Kidney epithelial cell (primary cell): ENCODE measurements around the gene GSTA1. TPM values are rescaled to one million over a fixed set of nuclear protein-coding genes. Genes with fewer than 3 reads are reported as not detected.
"Not testable (repeated sequence)": the region's sequence is repeated elsewhere in the genome, so short reads cannot be mapped to it uniquely, and the experiment has no call there.

Experiments used
- DNase-seq: peaks from one replicate; pipeline ENCODE4 v3.0.0-alpha.2; 2010; ENCODE audit warnings: low read depth
- H3K27me3 ChIP-seq: 2 replicates; pipeline ENCODE4 v1.6.0; 2011; ENCODE audit warnings: low read length; ENCODE audit not compliant: control insufficient read depth, insufficient read depth
- H3K36me3 ChIP-seq: 2 replicates; pipeline ENCODE4 v1.5.1; 2011; ENCODE audit warnings: low read length; ENCODE audit not compliant: control insufficient read depth, insufficient read depth
- H3K4me3 ChIP-seq: 2 replicates; pipeline ENCODE4 v1.5.1; 2011; ENCODE audit warnings: low read depth, mild to moderate bottlenecking, control low read depth, low read length
- total RNA-seq: library from RNA; depleted of rRNA; stranded (reverse); fragments of >200 nt; gene quantifications from 2 replicates; pipeline ENCODE4 v1.2.3, GENCODE V29; 2015
- TF ChIP-seq, protein P1 (sequence below): IDR thresholded peaks from 2 replicates; pipeline ENCODE4 v1.5.1; 2011; ENCODE audit warnings: mild to moderate bottlenecking, moderate library complexity, low read length, control low read depth, inconsistent platforms; ENCODE audit not compliant: insufficient read depth, poor library complexity, severe bottlenecking

Gene GSTA1
- total RNA-seq, 1 donor from 2014 or later = not detected

DNA sequence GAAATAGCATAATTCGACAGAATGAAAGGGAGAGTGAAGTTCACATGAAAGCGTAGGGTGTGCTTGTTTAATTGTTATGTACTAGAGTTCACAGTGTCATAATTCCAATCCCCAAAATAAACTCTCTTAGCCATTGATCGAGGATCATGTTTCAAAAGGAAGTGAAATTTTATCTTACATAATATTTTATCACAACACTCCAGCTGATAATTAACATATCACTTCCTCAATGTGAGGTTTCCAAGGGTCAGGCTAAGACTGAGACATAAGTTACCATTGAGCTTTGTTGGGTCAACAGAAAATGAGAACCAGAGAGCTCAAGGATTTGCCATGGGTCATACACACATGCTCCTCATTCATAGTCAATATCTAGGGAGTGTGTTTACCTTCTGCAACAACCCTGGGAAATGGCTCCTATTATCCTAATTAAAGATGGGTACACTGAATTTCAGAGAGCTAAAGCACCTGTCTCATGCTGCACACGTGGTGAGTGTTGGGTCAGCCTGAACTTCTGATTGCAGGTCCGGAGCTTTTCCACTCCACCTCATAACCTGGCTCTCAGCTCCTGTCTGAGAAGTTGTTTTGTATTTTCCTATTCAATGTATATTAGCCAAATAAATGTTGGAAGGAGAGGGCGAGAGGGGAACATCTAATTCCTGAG is 43.4 kb downstream of the GSTA1 start:
- H3K4me3 ChIP-seq = no peak overlapping the region
- no peaks in the 10 kb centered on the region for H3K36me3 ChIP-seq
- TF ChIP-seq, protein P1, sequence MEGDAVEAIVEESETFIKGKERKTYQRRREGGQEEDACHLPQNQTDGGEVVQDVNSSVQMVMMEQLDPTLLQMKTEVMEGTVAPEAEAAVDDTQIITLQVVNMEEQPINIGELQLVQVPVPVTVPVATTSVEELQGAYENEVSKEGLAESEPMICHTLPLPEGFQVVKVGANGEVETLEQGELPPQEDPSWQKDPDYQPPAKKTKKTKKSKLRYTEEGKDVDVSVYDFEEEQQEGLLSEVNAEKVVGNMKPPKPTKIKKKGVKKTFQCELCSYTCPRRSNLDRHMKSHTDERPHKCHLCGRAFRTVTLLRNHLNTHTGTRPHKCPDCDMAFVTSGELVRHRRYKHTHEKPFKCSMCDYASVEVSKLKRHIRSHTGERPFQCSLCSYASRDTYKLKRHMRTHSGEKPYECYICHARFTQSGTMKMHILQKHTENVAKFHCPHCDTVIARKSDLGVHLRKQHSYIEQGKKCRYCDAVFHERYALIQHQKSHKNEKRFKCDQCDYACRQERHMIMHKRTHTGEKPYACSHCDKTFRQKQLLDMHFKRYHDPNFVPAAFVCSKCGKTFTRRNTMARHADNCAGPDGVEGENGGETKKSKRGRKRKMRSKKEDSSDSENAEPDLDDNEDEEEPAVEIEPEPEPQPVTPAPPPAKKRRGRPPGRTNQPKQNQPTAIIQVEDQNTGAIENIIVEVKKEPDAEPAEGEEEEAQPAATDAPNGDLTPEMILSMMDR = no peak
- DNase-seq = no peak
- H3K27me3 ChIP-seq = no peaks in the 10 kb centered on the region

DNA sequence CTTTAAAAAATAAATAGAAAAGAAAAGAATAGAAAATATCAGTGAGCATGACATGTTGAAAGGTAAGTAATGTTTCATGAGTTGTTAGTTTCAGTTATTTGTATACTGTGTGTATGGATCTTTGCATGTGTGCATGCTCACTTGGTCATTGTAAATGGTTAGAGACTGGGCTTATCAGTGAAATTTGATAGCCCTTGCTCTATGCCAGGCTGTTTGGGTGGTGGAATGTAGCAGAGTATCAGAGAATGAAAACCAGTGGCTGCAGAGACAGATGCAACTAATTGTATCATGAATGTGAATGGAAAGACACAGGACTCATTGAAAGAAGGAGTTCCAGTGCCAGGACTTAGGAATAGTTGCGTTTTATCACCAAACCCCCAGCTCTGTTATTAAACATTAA is 44.5 kb downstream of the GSTA1 start:
- Histone ChIP-seq H3K27me3 (no peaks in the 10 kb centered on the region), H3K4me3 (no peak overlapping the region), H3K36me3 (no peaks in the 10 kb centered on the region)
- TF ChIP-seq, protein P1 = no peak
- no peak for DNase-seq

DNA sequence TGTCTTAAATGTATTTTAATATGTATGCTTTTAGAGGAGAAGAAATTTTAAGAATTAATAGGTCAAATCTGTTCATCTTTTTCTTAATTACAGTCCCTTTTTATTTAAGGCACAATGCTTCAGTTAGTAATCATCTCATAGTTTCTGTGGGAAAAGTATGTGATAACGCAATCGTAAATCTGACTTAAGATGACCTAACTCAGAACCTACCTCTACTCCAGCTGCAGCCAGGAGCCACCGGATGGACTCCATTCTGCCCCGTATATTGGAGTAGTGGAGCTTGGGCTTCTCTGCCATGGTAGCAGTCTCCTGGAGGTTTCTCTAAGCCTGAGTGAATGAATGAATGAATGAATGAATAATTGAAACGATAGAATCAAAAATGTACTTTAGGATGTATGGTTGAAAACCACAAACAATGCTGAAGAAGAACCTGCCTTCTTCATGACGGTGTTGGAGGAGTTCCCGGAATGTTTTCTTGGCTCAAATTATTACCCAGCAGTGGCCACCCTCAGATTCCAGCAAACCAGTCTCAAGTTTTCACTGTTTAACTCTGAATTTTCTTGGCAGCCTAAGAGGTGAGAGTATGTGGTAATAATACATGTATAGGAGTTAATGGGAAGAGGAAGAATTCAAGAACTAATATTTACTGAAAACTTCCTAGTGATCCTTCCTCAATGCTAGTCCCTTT is 45.8 kb downstream of the GSTA1 start:
- not testable (repeated sequence) for H3K36me3 ChIP-seq, H3K27me3 ChIP-seq, H3K4me3 ChIP-seq, DNase-seq

DNA sequence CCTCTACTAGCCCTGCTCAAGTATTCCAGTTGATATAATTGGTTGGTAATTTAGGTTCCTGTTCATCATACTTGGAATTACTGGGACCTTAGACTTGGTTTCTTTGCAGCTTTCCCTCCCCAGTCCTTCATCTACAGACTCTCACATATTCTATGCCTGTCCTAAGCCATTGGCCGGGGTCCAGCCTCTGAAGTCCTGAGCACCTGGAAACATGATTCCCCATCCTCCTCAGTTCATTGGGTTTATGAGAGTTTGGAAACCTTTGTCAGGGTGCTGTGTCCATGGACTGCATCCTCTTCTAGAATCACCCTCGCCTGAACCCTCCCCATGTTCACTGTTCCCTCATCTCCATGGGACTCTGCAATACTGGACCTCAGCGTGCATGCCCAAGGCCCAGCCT is 49.2 kb downstream of the GSTA1 start:
- H3K36me3 ChIP-seq = no peaks in the 10 kb centered on the region
- TF ChIP-seq, protein P1 = no peak
- no peak overlapping the region for H3K4me3 ChIP-seq
- no peak for DNase-seq
- no peaks in the 10 kb centered on the region for H3K27me3 ChIP-seq

DNA sequence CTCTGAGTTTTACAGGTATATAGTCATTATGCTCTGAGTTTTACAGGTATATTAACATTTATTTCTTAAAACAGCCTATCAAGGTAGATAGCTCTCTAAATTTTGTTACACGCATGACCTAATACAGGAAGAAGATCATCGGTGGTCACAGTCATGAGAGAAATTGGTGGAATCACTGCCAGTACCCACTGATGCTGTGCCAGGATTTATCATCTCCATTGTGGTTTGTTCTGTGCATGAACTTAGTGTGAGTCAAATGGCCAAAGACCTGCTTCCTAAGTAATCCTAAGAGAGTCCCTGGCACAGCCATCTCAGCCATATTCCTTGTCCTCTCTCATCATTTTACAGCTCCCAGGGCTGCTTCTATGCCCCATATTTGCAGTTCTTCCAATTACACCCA is 50.5 kb downstream of the GSTA1 start:
- H3K27me3 ChIP-seq, DNase-seq, H3K36me3 ChIP-seq, H3K4me3 ChIP-seq: not testable (repeated sequence)

DNA sequence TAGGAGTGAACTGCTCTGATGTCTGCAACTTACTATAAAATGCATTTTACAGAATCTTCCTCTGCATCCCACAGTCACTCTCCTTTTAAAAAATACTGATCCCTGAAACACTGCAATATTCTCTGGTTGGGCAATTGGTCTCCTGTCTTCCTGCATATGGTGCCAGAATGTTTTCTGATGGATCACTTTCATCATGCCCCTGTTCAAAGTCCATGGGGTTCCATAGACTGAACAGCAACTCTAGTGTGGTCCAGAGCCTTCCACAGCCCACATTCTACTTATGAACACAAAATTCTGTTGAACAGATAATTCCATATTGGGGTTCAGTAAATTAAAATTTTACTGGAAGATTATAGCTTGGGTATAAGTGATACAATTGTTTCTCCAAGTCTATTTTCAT is 51.3 kb downstream of the GSTA1 start:
- no peaks in the 10 kb centered on the region for H3K36me3 ChIP-seq
- no peaks in the 10 kb centered on the region for H3K27me3 ChIP-seq
- no peak overlapping the region for H3K4me3 ChIP-seq
- DNase-seq = no peak
- TF ChIP-seq, protein P1 = no peak

DNA sequence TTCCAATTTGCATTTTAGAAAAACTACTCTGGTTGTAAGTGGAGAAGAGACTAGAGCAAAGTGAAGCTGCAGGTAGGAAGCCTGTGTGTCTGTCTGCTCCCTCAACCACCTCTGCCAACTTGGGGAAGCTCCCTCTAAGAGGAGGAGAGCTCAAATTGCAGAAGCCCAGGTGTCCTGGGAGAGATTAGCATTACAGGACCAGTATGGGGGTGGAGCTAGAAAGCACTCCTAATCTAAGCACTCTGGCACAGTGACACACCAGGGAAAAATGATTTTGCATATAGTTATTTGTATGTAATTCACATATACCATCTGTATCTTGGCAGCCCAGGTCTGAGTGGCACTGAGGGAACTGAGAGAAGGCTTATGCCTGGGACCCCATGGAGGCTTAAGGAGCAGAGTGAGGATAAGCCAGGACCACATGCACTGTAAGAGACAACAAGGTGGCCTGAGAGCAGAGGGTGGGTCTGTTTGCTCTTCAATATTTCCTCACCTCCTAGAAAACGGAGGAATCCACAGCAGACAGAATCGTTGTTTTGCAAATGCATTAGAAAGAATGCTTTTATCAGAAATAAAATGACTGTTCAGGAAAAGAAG is 54.0 kb downstream of the GSTA1 start:
- Histone ChIP-seq H3K27me3 (no peaks in the 10 kb centered on the region), H3K36me3 (no peaks in the 10 kb centered on the region), H3K4me3 (no peak overlapping the region)
- no peak for DNase-seq
- TF ChIP-seq, protein P1 = no peak

DNA sequence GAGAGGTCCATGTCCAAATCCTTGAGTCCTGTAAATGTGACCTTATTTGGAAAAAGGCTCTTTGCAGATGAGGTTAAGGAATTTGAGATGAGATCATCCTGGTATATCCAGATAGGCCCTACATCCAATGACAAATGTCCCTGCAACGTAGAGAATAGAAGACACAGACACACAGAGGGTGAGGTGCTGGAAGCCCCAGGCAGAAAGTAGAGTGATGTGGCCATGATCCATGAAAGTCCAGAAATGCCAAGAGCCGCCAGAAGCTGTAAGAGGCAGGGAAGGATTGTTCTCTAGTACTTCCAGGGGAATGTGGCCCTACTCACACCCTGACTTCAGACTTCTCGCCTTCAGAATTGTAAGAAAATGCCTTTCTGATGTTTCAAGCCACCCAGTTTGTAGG is 56.3 kb downstream of the GSTA1 start:
- not testable (repeated sequence) for H3K27me3 ChIP-seq, H3K4me3 ChIP-seq, DNase-seq, H3K36me3 ChIP-seq
